Type B pancreatic cell (in vitro differentiated cells): ENCODE measurements around the gene C20orf173. TPM values are rescaled to one million over a fixed set of nuclear protein-coding genes. Genes with fewer than 3 reads are reported as not detected.
"Not testable (repeated sequence)": the region's sequence is repeated elsewhere in the genome, so short reads cannot be mapped to it uniquely, and the experiment has no call there.

Experiments used
- DNase-seq: peaks from one replicate; pipeline ENCODE4 v3.0.0; 2021; ENCODE audit warnings: mixed read lengths; ENCODE audit not compliant: unreplicated experiment; ENCODE audit errors: extremely low spot score
- H3K27ac Mint-ChIP-seq: 2 replicates; pipeline ENCODE4 v1.8.0; 2021; ENCODE audit warnings: mild to moderate bottlenecking, mixed read lengths
- H3K27me3 Mint-ChIP-seq: 2 replicates; pipeline ENCODE4 v1.8.0; 2021; ENCODE audit warnings: mixed read lengths
- H3K36me3 Mint-ChIP-seq: 2 replicates; pipeline ENCODE4 v1.8.0; 2021; ENCODE audit warnings: mixed read lengths
- H3K4me1 Mint-ChIP-seq: one replicate; pipeline ENCODE4 v1.8.0; 2021; ENCODE audit warnings: mixed read lengths; ENCODE audit not compliant: unreplicated experiment
- H3K4me3 Mint-ChIP-seq: 2 replicates; pipeline ENCODE4 v1.8.0; 2021; ENCODE audit warnings: mild to moderate bottlenecking, mixed read lengths
- H3K9me3 Mint-ChIP-seq: 2 replicates; pipeline ENCODE4 v1.8.0; 2021; ENCODE audit warnings: mixed read lengths
- CTCF ChIP-seq: fragments of 200-600 bp; sonication (generic); conservative IDR thresholded peaks from 2 replicates; pipeline ENCODE4 v1.5.0; 2021; ENCODE audit warnings: antibody characterized with exemption, mild to moderate bottlenecking
- total RNA-seq: library from RNA; stranded (reverse); gene quantifications from 2 replicates; pipeline ENCODE4 v1.2.1, GENCODE V29; 2021; ENCODE audit warnings: low replicate concordance

C20orf173 gene
- total RNA-seq, 1 donor from 2014 or later = not detected

GRCh38 chr20:35539756-35540212, 10.3 kb upstream of the C20orf173 start:
- Mint-ChIP-seq H3K9me3 (no peaks in the 10 kb centered on the region), H3K27me3 (no peaks in the 10 kb centered on the region), H3K27ac (peak overlapping the region; percentile 71), H3K4me1 (peaks cover 10% of the 10 kb centered on the region), H3K4me3 (peak overlapping the region; percentile 86), H3K36me3 (peaks cover 8% of the 10 kb centered on the region)
- no peak for TF ChIP-seq CTCF
- no peak for DNase-seq

- no peaks in the 10 kb centered on the region for H3K9me3 Mint-ChIP-seq
- H3K36me3 Mint-ChIP-seq = no peaks in the 10 kb centered on the region
- DNase-seq = no peak
- TF ChIP-seq CTCF = no peak
- H3K4me1 Mint-ChIP-seq = no peaks in the 10 kb centered on the region
- no peak overlapping the region for H3K4me3 Mint-ChIP-seq
- no peaks in the 10 kb centered on the region for H3K27me3 Mint-ChIP-seq
- no peak overlapping the region for H3K27ac Mint-ChIP-seq
Observed at GRCh38 chr20:35527122-35527769, 2.2 kb downstream of the C20orf173 start.

- Mint-ChIP-seq H3K4me1 (no peaks in the 10 kb centered on the region), H3K9me3 (no peaks in the 10 kb centered on the region), H3K36me3 (no peaks in the 10 kb centered on the region), H3K27ac (no peak overlapping the region), H3K27me3 (no peaks in the 10 kb centered on the region), H3K4me3 (no peak overlapping the region)
- TF ChIP-seq CTCF = no peak
- no peak for DNase-seq
Observed at GRCh38 chr20:35525639-35526038, 3.8 kb downstream of the C20orf173 start.

GRCh38 chr20:35523298-35523888, 6.1 kb downstream of the C20orf173 start:
- H3K27me3 Mint-ChIP-seq = no peaks in the 10 kb centered on the region
- H3K4me1 Mint-ChIP-seq = no peaks in the 10 kb centered on the region
- no peaks in the 10 kb centered on the region for H3K36me3 Mint-ChIP-seq
- H3K27ac Mint-ChIP-seq = no peak overlapping the region
- no peak for DNase-seq
- no peaks in the 10 kb centered on the region for H3K9me3 Mint-ChIP-seq
- no peak overlapping the region for H3K4me3 Mint-ChIP-seq
- TF ChIP-seq CTCF = peak; percentile 66

- Mint-ChIP-seq H3K4me3 (no peak overlapping the region), H3K27me3 (no peaks in the 10 kb centered on the region), H3K27ac (no peak overlapping the region), H3K36me3 (no peaks in the 10 kb centered on the region), H3K9me3 (no peaks in the 10 kb centered on the region), H3K4me1 (no peaks in the 10 kb centered on the region)
- no peak for DNase-seq
- no peak for TF ChIP-seq CTCF
Observed at GRCh38 chr20:35518955-35519354, 10.5 kb downstream of the C20orf173 start.

- not testable (repeated sequence) for H3K4me3 Mint-ChIP-seq, H3K36me3 Mint-ChIP-seq, H3K4me1 Mint-ChIP-seq, H3K27me3 Mint-ChIP-seq, DNase-seq, H3K9me3 Mint-ChIP-seq, H3K27ac Mint-ChIP-seq
Observed at GRCh38 chr20:35517767-35518166, 11.7 kb downstream of the C20orf173 start.
